Left renal cortex interstitium (tissue), 4 donors: Measurements from ENCODE around the gene SMPD2. TPM values are rescaled to one million over a fixed set of nuclear protein-coding genes. Genes with fewer than 3 reads are reported as not detected.

Experiments used
- DNase-seq, 4 donors: peaks; one replicate each; pipeline ENCODE4 v3.0.0-alpha.2; 2013; ENCODE audit warnings: low read depth in 4 of 4, low spot score in 2 of 4, missing footprints in 1 of 4
- polyA plus RNA-seq, 4 donors: library from polyadenylated mRNA; unstranded; fragments of 120-200 nt; gene quantifications; one replicate each; pipeline ENCODE4 v1.2.1, GENCODE V29; 2013; ENCODE audit not compliant: insufficient read length in 4 of 4

SMPD2 gene
- 10 to 100 TPM; 12.3 to 16.3 (median 14.5) TPM for polyA plus RNA-seq

DNA sequence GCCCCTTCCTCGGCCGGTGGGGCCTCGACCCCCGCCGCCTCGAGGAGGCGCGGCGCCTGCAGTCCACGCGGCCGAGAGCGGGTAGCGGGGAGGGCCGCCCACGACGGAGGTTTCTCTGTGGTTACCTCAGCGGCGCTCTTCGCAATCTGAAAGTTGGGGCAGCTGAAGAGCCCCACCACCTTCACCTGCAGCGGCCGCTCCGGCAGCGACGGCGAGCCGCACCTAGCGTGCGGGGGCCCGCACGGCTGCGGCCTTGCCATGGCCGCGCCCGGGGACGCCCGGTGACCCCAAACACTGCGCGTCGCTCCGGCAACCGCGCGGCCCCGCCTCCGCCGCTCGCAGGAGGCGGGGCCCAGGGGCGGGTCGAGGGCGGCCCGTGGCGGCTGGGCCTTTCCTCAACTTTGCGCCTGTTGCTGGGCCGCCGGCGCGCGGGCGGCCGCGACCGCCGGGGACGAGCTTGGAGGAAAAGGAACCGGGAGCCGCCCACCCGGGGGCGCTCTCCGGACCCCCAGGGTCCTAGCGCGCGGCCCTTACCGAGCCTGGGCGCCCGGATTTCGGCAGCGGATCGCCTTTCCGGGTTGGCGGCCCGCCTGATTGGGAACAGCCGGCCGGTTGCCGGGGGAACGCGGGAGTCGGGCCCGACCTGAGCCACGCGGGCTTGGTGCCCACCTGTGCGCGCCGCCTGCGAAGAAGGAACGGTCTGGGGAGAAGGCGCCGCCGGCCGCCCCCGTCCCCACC lies at the start of gene SMPD2, which contains the start of gene PPIL6:
Gene SMPD2, plus strand, starts transcription at position 394 of the 738 bp plus-strand sequence. CDS start 398 bp downstream, outside the sequence.
Gene PPIL6, minus strand, starts transcription at position 298 of the 738 bp plus-strand sequence. Its CDS starts 38 bp downstream, at position 260.
- DNase-seq = peak in 3 of 4 donors; percentile 85 to 92 (median 86)

- no peak for DNase-seq
Observed at GRCh38 chr6:109393157-109393885, 47.2 kb upstream of the SMPD2 start.

DNA sequence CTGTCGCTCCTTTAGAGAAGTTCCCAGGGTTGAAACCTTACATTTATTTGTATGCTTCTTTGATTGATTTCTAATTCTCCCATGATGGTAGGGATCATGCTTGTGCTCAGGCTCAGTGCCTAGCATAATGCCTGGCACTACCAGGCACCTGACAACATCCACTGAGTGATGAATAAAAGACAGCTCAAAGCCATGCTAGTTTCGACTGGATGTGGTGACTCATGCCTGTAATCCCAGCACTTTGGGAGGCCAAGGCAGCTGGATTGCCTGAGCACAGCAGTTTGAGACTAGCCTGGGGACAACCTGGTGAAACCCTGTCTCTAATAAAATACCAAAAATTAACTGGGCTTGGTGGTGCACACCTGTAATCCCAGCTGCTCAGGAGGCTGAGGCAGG lies 46.6 kb upstream of the SMPD2 start:
- no peak for DNase-seq

DNA sequence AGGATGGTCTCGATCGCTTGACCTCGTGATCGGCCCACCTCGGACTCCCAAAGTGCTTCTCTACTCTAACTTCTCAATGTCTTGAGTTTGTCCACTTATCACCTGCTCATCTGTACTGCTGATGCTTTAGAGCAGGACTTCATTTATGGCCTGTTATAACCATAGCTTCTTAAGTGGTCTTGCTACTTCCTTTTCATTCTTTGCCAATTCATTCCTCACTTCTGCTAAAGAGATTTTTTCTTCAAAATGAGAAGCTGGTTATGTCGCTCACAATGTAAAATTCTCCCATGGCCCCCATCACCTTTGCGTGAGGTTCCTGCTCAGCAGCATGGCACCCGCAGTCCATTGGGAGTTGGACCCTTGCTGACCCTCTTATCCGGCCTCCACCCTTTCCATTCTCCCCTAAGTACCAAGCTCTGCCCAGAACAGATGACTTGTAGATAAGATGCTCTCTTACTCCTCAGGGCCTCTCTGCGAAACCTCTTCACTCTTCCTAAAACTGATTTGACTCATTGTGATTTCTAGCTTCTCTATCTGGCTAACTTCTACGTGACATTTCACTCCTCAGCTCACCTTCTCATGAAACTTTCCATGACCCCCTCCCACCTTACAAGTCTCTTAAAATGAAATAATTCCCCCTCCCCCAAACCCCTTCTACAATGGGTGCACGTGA lies 44.3 kb upstream of the SMPD2 start:
- no peak for DNase-seq

GRCh38 chr6:109397020-109397419 lies 43.5 kb upstream of the SMPD2 start:
- no peak for DNase-seq

- no peak for DNase-seq
Observed at GRCh38 chr6:109406196-109406595, 34.3 kb upstream of the SMPD2 start.

- DNase-seq = no peak
Observed at GRCh38 chr6:109411034-109411433, 29.5 kb upstream of the SMPD2 start.

DNA sequence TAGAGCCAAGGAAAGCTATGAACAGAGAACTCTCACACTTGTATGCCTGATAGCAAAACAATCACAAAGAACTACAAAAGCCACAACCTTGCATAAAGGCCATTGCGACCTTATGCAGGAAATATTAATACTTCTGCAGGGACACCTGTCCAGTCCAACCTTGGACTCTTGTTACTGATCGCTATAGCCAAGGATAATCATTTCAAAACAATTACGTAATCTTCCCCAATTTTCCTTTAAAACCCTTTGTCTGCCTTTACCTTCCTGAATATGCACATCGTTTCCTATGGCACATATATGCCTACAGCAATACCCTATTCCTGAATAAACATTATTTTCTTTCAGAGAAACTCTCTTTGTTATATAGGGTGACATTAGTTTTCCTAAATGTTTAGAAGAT lies 22.9 kb upstream of the SMPD2 start:
- no peak for DNase-seq

DNA sequence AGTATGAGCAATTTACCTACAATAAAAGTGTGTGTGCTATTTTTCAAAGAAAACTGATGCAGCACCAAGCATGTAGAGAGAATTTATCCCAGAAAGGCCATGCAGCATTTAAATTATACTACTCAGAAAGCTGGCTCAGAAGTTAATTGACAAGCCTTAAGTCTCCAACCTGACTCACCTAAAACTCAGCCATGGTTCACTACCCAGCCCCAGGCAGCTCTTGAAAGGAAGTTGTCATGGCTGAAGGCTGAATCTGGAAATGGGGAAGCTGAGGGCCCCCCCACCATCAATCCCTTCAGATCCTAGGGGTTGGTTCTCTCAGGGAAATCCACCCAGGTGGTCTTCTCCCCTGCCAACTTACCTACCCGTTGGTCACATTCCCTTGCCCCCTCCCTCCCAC lies 19.8 kb upstream of the SMPD2 start:
- peak in 1 of 4 donors; percentile 31 for DNase-seq

DNA sequence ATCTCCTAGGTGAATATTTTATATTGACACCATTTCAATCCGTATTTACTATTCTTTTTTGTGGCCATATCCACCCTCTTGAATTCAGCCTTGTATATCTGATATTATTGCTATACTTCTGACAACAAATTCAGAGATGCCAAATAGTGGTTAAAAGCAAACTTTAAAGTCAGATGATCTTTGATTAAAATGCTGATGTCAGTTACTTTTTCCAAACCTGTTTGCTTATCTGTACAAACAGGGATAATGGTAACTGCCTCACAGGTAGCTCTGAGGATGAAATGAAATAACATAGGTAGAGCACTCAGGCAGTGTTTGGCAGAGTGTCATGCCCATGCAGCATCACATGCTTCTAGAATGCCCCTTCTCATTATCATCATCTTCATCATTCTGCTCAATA lies 19.3 kb upstream of the SMPD2 start:
- no peak for DNase-seq

GRCh38 chr6:109424946-109425345 lies 15.6 kb upstream of the SMPD2 start:
- DNase-seq = no peak

DNA sequence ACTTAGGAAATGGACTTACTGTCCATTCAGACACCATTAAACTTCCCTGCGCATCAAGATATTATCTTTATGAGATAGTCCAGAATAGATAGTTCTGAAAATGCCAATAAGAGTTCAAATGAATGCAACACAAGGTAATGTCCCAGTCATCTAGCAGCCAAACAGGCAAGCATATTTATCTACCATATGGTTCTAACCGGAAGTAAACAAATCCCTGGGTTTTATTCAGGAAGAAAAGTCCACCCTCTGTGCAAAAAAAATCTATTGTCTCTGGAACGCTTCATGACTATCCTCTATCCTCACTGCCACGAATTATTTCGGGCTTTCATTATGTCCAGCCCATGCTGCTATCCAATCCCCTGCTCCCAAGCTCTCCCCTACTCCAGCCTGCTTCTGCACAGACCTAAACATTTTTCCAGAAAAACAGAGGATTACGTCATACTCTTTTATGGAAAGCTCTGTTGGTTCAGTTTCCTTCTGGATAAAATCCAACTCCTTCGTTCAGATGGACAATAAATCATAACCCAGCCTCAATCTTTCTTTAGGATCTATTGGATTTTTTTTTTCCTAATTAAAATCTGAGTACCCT lies 11.5 kb upstream of the SMPD2 start:
- peak in 2 of 4 donors; percentile 7 to 19 for DNase-seq

- no peak for DNase-seq
Observed at GRCh38 chr6:109429496-109429895, 11.0 kb upstream of the SMPD2 start.

DNA sequence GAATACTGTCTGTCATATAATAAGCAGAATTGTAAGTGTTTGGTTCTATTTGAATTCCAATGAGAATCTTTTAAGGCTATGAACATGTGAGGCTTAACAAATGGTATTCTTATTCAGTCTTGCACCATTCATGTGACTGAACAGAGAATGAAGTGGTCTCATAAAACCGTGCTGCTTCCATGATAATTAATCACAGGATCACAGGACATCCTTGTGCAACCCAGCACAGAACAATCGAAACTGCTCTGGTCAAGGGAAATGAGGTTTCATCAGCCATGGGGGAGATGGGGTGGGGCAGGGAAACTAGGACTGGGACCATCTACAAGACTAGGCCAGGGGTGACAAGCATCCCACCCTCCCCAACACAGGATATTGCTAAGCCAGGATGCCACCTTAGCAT lies 6.1 kb upstream of the SMPD2 start:
- no peak for DNase-seq

- DNase-seq = no peak
Observed at GRCh38 chr6:109436041-109436440, 4.5 kb upstream of the SMPD2 start.

DNA sequence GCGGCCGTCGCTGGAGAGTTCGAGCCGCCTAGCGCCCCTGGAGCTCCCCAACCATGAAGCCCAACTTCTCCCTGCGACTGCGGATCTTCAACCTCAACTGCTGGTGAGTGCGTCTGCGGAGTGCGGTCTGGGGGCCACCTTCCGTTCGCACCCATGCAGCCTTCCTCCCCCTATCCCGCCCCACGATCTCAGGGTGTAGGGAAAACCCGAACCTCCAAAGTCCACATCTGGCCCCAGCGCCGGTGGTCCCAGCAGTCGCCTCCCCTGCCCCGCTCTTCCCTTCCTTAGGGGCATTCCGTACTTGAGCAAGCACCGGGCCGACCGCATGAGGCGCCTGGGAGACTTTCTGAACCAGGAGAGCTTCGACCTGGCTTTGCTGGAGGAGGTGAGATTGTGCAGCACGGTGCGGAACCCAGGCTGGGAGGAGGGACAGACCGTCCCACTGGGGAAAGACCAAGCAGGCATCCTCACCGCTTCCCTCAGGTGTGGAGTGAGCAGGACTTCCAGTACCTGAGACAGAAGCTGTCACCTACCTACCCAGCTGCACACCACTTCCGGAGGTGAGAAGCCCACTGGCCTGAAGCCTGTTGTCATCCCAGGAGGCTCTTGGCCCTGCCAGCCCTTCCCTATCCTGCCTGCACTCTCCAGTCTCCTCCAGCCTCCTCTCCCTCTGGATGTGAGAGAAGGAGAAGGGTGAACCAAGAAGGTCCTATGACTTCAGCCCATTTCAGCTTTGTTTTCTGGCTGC lies 719 bp downstream of the SMPD2 start:
- no peak for DNase-seq

- no peak for DNase-seq
Observed at GRCh38 chr6:109442393-109442924, 1.9 kb downstream of the SMPD2 start.

GRCh38 chr6:109443425-109443950 lies 3.0 kb downstream of the SMPD2 start:
- no peak for DNase-seq

GRCh38 chr6:109445382-109445781 lies 4.9 kb downstream of the SMPD2 start:
- DNase-seq = no peak

- no peak for DNase-seq
Observed at GRCh38 chr6:109446072-109446471, 5.5 kb downstream of the SMPD2 start.
